ENCODE data around the gene TMEM271.

TMEM271 gene

DNA sequence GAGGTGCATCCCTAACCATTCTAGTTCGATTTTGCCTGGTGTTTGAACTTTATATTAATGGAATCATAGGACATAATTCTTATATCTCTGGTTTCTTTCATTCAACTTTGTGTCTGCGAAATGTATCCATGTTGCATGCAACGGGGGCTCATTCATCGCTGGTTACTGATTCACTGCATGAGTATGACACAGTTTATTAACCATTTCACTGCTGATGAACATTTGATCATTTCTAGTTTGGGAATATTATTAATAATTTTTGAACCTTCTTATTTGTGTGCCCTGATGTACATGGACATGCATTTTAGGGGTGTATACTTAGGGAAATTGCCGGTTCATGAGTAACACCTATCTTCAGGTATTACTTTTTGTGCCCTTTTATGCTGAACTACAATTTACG is 5.1 kb upstream of the TMEM271 start:
- DNase-seq (ENCODE audit: low spot score) = no peak

DNA sequence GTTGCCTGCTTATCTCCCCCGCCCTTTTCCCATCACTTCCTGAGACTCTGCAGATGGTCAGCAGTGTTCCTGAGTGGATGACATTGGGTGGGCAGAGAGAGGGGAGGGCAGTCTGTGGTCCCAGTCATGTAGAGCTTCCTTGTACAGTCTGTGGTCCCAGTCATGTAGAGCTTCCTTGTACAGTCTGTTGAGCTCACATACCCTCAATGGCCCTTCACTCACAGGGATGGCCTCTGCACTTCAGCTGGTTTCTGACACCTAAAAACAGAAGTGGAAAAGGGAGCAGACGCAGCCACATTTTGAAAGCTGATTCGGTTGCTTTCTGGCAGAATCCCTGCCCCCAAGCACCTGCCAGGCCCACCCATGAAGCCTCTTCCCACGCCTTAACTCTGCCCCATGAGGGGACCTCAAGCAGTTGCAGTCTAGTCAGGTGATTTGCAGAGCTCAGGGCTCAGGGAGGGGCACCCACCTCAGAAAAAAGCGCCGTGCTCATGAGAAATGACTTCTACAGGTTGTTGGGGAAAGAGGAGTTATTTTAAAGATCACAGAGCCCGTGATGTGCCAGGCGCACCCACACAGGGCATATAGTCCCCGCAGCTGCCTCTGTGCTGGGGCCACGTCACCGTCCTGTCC is 3.6 kb upstream of the TMEM271 start:
- no peak for DNase-seq (ENCODE audit: low spot score)

DNA sequence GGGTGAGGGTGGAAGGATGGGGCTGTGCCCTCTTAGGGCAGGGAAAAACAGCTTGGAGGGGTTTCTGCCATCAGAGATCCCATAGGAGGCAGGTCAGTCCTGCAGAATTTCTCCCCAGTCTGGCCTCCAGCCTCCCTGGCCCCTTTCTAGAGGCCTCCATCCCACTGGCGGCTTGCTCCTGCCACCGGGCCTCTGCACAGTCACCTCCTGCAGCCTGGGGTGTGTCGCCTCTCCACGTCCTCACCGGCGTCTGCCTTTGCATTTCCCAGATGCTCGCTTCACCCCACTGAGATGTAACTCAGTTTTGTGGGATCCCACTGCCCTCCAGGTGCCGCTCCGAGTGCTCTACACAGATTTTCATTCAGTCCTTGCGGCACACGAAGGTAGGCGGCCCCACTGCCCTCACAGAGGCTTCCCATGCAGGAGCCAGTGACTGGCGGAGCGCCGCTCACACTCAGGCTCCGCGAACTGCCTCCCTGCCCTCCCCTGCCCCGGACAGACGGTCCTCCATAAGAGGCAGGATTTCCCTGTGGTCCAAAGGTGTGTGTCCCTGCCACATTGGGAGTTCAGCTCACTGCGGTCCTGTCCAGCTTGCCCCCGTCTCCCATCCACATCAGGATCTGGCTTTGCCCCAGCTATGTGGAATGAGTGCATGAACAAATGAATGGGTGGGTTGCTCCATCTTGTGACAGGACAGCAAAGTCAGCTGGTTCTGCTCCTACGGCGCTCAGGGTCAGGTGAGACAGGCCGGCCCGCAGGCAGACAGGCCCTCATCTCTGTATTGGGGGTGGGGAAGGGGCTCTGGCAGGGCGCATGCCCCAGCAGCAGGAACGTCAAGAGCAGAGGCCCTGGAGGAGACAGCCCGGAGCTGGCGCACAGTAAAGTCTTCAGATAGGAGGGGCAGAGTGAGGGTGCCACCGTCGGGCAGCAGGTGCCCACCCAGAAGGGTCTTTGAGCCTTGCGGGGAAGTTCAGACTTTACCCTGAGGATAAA is 2.7 kb upstream of the TMEM271 start:
- no peak for DNase-seq (ENCODE audit: low spot score)

DNA sequence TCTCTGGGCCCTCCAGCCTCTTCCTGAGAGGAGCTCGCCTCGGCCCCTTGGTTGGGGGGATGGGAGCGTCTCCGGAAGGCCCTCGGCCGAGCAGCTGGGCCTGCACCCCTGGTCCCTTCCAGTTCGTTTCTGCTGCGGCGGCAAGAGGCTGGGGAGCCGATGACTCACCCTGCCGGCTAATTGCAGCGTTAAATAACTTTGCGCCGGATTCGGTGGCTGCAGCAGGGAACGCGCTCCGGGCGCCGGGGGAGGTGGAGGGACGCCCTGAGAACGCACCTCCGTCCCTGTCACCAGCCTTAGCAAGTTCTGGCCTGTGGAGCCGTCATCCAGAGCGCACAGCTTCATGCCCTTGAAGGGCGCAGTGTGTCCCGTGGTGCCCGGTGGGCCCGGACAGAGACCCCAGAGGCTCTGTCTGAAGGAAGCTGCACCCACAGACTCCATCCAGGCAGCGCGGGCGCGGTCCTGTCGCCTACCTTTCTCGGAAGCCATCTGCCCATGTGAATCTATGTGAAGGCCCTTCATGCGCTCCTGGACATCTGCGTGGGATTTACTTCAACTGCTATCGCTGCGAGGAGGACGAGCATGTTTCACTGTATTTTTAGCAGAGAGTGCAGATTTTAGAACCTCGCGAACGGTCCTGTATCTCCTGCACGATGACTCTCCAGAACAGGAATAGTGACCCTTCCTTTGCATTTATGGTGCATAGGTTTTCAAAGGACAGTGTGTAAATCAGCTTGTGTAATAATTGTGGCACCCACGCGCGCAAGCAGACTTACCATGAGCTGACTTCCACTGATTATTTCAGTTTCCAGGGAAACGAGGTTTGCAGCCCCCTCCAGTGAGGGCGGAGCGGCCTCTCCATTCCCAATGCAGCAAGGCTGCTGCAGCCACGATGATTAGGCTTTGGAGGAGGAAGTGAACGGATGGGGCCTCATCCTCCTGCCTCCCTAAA is 1.7 kb upstream of the TMEM271 start:
- peak; percentile 61 for DNase-seq (ENCODE audit: low spot score)

DNA sequence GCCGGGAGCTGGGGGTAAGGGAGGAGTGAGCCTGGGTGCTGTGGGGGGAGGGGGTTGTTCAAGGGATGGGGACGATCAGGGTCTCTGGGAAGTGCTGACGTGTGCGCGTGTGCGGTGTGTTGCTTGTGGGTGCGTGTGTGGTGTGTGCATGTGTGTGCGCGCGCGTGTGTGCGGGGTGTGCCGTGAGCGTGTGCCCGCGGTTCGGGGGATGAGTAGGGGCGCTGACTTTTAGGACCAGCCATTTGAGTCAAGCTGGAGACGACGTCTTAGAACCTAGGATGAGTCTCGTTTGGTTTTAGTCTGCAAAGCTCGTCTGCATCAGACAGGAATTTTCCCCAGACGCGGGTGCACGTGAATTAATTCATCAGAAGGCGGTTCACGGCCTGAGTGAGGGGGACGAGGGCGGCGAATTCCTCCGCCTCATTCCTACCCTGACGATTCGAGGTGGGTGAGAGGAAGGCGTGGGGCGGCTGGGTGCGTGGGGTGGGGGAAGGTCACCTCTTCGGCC is 950 bp upstream of the TMEM271 start:
- no peak for DNase-seq (ENCODE audit: low spot score)

DNA sequence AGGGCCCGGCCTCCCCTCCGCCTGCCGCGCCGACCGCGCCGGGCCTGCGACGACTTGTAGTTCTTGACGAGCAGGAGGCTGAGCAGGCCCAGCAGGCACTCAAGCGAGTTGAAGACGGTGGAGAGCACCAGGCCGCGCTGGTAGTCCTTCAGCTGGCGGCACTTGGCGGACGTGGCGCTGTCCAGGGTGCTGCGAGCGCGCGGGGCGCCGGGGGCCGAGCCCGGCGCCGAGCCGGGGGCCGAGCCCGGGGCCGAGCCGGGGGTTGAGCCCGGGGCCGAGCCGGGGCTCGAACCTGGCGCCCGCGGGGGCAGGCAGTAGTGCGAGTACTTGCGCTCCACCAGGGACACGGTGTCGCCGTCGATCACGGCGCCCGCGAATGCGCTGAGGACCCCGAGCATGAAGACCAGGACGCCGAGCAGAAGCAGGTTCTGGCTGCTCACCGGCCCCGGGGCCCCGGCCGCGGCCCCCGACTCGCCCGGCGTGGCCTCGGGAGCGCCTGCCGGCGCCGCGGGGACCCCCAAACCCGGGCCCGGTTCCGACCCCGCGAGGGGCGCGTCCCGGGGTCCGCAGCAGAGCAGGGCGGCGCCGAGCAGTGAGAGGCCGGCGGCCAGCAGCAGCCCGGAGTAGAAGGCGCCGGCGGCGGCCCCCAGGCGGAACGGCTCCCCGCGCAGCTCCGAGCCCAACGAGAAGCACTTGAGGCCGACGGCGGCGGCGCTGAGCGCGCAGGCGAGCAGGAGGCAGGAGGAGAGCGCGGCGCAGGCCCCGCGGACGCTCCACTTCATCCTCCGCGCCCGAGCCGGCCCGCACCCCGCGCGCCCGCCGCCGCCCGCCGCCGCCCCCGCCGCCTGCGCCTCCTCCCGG is 584 bp downstream of the TMEM271 start:
- DNase-seq (ENCODE audit: low spot score) = no peak

DNA sequence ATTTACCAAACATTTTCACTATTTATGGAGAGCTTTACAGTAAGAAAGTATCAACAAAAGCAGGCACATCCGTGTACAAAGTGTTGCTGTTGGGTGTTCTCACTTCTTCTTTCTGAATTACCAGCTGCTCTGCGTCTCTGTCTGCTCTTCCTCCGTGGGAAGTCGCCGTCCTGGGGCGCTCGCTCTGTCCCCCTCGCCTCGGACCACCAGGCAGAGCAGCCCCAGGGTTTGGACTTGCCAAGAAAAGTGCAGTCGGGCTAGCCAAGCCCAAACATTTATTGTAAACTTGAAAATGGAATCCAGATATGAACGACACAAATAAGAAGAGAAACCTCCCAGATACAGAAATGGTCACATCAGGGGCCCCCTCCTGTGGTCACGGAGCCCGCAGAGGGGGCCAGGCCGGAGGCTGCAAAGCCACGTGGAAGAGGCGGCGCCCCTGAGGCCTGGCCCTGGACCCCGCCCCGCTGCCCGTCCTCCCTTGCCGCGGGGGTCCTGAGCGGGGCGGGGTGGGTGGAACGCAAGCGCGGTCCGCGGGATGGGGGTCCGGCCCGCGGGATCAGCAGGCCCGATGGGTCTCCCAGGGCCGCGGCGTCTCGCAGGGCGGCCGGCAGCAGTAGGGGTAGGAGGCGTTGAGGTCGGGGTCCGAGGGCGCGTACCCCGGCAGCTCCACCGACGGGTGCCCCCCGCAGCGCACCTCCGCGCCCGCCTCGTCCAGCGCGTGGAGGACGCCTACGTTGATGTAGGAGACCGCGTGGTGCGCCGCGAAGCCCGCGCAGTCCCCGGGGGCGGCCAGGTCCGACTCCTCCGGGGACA is 1.5 kb downstream of the TMEM271 start:
- no peak for DNase-seq (ENCODE audit: low spot score)

DNA sequence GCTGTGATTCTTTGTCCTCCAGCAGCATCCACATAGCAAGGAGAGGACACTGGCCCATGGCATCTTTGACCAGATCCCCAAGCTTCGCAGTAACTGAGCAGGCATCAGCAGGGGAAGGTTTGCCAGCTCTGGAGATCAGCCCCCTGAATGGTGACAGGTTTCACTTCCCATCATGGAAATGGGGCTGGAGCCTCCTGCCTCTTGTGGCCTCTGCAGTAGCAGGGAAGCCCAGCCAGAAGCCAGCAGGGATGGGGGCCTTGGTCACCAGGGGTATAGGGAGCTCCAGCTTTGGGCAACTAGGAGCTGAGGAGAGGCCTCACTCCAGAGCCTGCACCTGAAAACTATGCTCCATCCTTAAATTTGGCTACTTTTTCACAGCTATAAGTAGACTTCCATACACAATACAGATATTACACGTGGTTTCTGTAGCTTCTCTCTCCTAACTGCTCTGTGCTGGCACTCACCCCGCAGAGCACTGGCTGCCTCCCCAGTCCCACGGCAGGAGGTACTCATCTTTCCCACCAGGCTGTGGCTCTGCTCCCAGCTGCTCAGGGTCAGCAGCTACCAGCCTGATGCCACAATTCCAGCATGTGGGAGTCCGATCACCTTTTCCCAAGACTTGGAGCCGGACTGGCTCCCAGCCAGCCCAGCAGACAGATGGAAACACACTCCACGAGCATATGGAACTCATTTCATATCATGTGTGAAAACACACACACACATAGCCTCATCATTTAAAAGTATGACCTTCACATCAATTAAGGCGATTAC is 2.8 kb downstream of the TMEM271 start:
- no peak for DNase-seq (ENCODE audit: low spot score)

DNA sequence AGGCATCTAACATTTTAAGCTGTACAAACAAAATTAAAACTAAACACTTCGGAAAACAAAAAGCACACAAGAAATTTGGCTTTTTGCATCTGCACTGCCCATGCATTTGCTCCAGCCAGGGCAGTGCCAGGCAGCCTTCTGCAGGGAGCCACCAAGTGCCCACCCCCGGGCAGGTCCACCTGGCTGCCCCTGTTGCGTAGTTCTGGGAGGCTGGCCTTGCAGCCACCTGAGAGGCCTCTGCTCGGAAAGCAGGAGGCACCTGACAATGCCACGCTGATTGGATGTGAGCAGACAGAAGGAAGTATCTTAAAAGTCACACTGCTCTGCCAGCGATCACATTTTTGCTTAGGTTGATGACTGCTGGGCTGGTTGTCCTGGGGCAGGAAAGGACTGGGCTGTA is 3.5 kb downstream of the TMEM271 start:
- DNase-seq (ENCODE audit: low spot score) = no peak

DNA sequence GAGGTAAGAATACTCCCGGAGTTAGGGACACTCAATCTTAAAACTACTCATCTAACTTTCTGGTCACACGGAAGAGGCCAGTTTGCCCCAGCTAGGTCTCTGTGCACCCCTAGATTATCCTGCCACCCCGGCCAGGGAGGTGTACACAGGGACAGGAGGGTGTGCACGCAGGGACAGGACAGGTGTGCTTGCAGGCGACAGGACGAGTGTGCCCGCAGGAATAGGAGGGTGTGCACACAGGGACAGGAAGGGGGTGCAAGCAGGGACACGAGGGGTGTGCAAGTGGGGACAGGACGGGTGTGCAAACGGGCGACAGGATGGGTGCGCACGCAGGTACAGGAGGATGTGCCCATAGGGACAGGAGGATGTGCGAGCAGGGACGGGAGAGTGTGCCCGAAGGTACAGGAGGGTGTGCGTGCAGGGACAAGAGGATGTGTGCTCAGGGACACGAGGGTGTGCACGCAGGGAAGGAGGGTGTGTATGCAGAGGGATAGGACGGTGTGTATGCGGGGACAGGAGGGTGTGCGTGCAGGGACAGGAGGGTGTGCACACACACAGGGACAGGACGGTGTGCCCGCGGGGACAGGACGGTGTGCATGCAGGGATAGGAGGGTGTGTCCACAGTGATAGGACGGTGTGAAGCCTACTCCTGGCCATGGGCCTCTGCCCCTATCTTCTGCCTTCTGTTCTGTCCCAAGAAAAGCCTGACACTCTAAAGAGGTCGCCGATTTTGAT is 4.1 kb downstream of the TMEM271 start:
- DNase-seq (ENCODE audit: low spot score) = no peak

DNA sequence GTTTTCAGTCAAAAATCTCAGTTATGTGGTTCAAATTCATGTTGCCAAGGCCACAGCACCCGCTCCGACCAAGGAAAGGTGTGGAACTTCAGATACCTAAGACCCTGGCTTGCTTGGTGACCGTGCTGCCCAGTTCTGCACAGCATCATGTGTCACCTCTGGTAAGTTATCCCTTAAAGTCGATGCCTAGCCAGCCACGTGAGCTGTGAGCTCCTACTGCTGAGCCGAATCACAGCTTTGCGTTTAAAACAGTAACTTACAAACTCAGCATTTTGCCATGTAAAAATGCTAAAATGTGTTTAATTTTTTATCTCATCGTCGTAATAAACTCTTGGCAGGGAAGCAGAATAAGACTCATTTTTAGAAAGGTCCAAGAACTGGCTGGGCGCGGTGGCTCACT is 5.3 kb downstream of the TMEM271 start:
- DNase-seq (ENCODE audit: low spot score) = no peak

DNA sequence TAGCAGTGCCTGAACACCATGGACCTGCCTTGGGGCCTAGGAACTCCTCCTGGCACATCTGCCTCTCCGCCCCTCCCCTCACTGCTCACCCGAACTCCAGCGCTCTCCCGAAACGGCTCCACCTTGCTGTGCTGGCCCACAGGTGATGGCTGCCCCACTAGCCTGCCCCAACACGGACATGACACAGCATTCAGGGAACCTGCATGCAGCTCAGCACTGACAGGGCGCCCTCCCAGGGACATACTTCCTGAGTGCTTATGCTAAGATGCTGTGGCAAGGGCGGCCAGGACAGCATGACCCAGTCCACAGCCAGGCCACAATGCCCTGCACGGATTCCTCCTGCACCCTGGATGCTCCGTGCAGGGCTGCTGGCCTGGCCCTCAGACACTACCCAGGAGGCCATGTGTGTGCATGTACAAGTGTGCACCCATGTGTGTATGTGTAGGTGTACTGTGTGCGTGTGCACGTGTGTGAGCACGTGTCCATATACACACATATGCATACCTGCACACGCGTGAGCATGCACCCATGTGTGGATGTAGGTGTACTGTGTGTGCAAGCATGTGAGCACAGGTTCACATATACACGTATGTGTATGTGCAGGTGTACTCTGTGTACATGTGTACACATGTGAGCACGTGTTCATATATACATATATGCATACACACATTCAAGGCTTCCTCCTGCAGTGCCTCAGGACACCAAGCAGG is 6.0 kb downstream of the TMEM271 start:
- DNase-seq (ENCODE audit: low spot score) = no peak

DNA sequence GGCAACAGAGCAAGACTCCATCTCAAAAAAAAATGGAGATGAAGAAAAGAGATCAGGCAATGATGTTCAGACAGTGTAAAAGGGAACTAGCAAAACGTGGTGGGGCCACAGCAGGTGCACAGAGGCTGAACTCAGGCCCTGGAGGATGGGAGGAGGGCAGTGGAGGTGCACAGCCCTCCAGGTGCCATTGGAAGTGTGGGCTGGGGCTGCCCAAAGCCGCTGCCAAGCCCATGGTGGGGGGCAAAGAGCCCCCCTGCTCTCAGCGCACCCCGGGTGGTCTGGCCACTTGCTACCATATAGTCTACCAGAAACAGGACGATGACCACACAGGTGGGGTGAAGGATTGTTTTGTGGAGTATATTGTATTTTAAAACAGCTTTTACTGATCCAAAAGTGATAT is 7.1 kb downstream of the TMEM271 start:
- DNase-seq (ENCODE audit: low spot score) = no peak

DNA sequence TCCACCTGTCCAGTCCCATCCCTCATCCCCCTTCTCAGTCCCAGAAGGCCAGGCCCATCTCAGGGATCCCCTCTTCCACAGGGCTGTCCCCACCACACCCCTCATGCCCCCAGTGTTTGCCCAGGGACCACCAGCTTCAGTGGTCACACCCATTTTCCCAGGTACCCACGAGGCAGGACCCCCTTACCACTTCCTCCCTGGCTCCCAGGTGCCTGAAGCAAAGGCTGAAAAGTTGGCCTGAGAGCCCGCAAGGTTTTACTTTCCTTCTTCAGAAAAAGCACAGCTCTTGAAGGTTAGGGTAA is 7.8 kb downstream of the TMEM271 start:
- DNase-seq (ENCODE audit: low spot score) = no peak

DNA sequence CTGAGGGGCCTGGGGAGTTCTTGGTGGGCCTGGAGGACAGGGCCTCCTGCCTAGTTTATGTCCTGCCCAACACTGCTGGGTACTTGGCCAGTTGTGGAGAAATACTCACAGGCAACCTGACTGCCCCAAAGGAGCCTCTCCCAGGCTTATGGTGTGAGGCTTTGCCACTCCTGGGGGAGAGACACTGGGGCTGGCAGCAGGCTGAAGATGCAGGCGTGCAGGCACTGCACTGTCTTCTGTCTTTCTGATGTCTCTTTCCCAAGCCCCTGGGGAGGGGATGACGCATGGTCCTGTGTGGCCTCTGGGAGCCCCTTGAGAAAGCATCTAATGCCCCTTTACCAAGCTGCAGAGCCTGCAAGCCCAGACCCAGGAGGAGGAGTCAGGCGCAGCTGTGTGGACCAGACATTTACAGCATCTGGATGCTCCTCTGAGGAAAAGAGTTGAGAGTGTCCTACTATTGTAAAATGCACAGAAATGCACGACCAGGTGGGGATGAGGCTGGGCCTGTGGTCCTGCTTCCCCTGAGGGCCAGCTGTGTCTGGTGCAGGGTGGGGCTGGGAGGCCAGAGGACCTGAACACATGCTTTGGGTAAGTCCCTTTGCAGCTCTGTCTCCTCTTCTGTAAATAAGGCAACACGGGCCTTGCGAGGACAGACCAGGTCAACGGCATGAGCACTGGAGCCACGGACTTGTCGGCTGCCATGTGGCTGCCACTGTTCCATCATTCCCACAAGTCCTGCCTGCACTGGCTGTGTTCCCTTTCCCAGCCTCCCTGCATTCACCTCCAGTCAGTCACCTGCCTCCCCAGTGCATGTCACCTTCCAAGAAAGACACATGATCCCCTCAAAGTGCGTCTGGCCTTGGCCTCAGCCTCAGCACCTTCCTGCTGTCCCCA is 8.4 kb downstream of the TMEM271 start:
- DNase-seq (ENCODE audit: low spot score) = no peak

DNA sequence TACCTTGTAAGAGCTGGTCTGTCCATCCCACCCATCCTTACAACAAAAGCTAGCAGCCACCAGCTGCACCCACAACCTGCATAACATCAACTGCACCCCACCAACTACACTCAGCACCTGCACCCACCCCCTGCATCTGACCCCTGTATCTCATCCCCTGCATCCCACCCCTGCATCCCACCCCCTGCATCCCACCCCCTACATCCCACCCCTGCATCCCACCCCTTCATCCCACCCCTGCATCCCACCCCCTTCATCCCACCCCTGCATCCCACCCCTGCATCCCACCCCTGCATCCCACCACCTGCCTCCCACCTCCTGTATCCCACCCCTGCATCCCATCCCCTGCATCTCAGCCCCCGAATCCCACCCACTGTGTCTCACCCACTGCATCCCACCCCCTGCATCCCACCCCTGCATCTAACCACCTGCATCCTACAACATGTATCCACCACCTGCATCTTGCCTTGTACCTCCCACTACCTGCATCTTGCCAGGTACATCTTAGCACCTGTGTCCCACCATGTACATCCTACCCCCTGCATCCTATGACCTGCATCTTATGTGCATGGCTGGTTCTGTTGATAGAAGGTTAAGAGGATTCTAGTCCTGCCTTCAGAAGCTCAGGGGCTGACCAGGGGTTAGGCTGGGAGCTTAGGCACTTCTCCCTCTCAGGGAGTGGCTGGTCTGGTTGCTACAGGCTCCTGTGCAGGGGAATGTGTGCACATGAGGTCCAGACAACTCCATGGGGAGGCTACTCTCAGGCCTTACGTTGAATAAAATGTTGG is 9.4 kb downstream of the TMEM271 start:
- no peak for DNase-seq (ENCODE audit: low spot score)
